GM12878 (cell line): Measurements from ENCODE around the gene THSD4. TPM values are rescaled to one million over a fixed set of nuclear protein-coding genes. Genes with fewer than 3 reads are reported as not detected.

ENCODE experiments used
- ATAC-seq: fragments of 200-7000 bp; cut with Tn5 transposase; 3 replicates; pipeline ENCODE4 v1.9.1; 2020; ENCODE audit warnings: mild to moderate bottlenecking, moderate library complexity
- BruUV-seq: library from RNA; stranded (reverse); fragments of 400-500 nt; replicated peaks from 2 replicates; lab custom pipeline; 2021; lab: Mats Ljungman, UMichigan
- CTCF ChIA-PET: fragments of 300-600 bp; sonication (Branson Sonifier 250); formaldehyde crosslinking; extraction: SDS; loops from one replicate; lab custom pipeline; 2021; ENCODE audit warnings: inconsistent platforms; lab: Yijun Ruan, JAX
- POLR2A ChIA-PET: fragments of 350-600 bp; formaldehyde crosslinking; extraction: SDS; loops from one replicate; lab custom pipeline; 2021; ENCODE audit warnings: inconsistent platforms; lab: Charles Lee
- RAD21 ChIA-PET: fragments of 300-600 bp; sonication (Branson Sonifier 250); formaldehyde crosslinking; loops from one replicate; lab custom pipeline; 2023; ENCODE audit warnings: antibody characterized with exemption; ENCODE audit not compliant: unreplicated experiment; lab: Charles Lee
- SMC1A ChIA-PET: fragments of 300-600 bp; sonication (Branson Sonifier 250); formaldehyde crosslinking; loops from one replicate; lab custom pipeline; 2023; ENCODE audit not compliant: unreplicated experiment, uncharacterized antibody; lab: Charles Lee
- DNase-seq: peaks from one replicate; pipeline ENCODE4 v3.0.0-alpha.2; 2011; ENCODE audit warnings: low read depth, low spot score
- FAIRE-seq: peaks from 3 replicates; lab custom pipeline; 2011; peaks lifted over from hg19 to GRCh38; lab: Jason Lieb, UNC
- H2AFZ ChIP-seq: 2 replicates; pipeline ENCODE4 v1.6.0; 2011; ENCODE audit warnings: low read depth, low read length, control low read depth; ENCODE audit not compliant: control insufficient read depth
- H3K27ac ChIP-seq: 2 replicates; pipeline ENCODE4 v1.5.1; 2011; ENCODE audit warnings: control low read depth; ENCODE audit not compliant: control insufficient read depth, insufficient read depth
- H3K27me3 ChIP-seq, 2 experiments: replicated peaks in 1 of 2; 2 replicates each; pipeline versions ENCODE4 v1.6.0 to v1.6.1; 2011; ENCODE audit warnings: low read length in 1 of 2; ENCODE audit not compliant: control insufficient read depth in 2 of 2, insufficient read depth in 2 of 2
- H3K36me3 ChIP-seq, 2 experiments: 2 replicates each; pipeline ENCODE4 v1.5.1; 2011; ENCODE audit warnings: low read length in 1 of 2; ENCODE audit not compliant: control insufficient read depth in 2 of 2, insufficient read depth in 2 of 2
- H3K4me1 ChIP-seq: 2 replicates; pipeline ENCODE4 v1.6.1; 2011; ENCODE audit warnings: mild to moderate bottlenecking, low read length, moderate library complexity, mixed read lengths; ENCODE audit not compliant: control insufficient read depth, insufficient read depth
- H3K4me2 ChIP-seq: 2 replicates; pipeline ENCODE4 v1.6.0; 2011; ENCODE audit warnings: control low read depth; ENCODE audit not compliant: control insufficient read depth, insufficient read depth
- H3K4me3 ChIP-seq: fragments of 200-600 bp; sonication (generic); 2 replicates; pipeline ENCODE4 v1.5.1; 2016
- H3K79me2 ChIP-seq: 2 replicates; pipeline ENCODE4 v1.6.0; 2011; ENCODE audit warnings: low read length; ENCODE audit not compliant: control insufficient read depth, insufficient read depth
- H3K9ac ChIP-seq: 2 replicates; pipeline ENCODE4 v1.8.0; 2011; ENCODE audit warnings: low read length, control low read depth, mixed read lengths; ENCODE audit not compliant: control insufficient read depth, insufficient read depth
- H3K9me3 ChIP-seq: replicated peaks from 3 replicates; pipeline ENCODE4 v1.5.1; 2011; ENCODE audit warnings: mild to moderate bottlenecking, low read length; ENCODE audit not compliant: control insufficient read depth, insufficient read depth
- H4K20me1 ChIP-seq: 2 replicates; pipeline ENCODE4 v1.6.0; 2011; ENCODE audit not compliant: control insufficient read depth, insufficient read depth
- RAD21 ChIP-seq: IDR thresholded peaks from 2 replicates; pipeline ENCODE4 v1.6.1; 2011; ENCODE audit warnings: mild to moderate bottlenecking, low read depth, low read length, moderate library complexity; ENCODE audit not compliant: insufficient read depth
- SMC3 ChIP-seq: IDR thresholded peaks from 2 replicates; pipeline ENCODE4 v1.6.1; 2011; ENCODE audit warnings: low read length, improper control_type of control experiment, borderline replicate concordance
- ZNF24 ChIP-seq: fragments of 450-650 bp; IDR thresholded peaks from 2 replicates; pipeline ENCODE4 v1.6.1; 2017; ENCODE audit warnings: antibody characterized with exemption, mild to moderate bottlenecking
- WGBS: methylation state at CpG from one replicate; pipeline ENCODE4 v1.1.6; 2016; ENCODE audit warnings: low lambda C conversion rate; ENCODE audit not compliant: insufficient replicate concordance, insufficient coverage; ENCODE audit errors: missing lambda C conversion rate; 5-methylcytosine and 5-hydroxymethylcytosine counted together
- in situ Hi-C: fragments of 300-500 bp; cut with MboI; formaldehyde crosslinking; loops from 9 replicates; pipeline ENCODE4 v1.14.3; 2018; ENCODE audit warnings: mixed read lengths
- intact Hi-C: fragments of 100-400 bp; cut with micrococcal nuclease; formaldehyde crosslinking; loops from one replicate; pipeline ENCODE4 v1.14.2; 2022; ENCODE audit not compliant: unreplicated experiment
- polyA plus RNA-seq, 11 experiments: library from polyadenylated mRNA; depleted of rRNA in 4 of 11; unstranded in 6 of 11; stranded (reverse) in 5 of 11; fragments of >200 nt; fragmentation: Nextera tagmentation in 4 of 11; fragmentation: Illumina TruSeq in 1 of 11; extraction: Ambion mirVana in 4 of 11; extraction: Trizol in 1 of 11; gene quantifications; 1 replicate in 1 of 11; 2 replicates in 10 of 11; pipeline versions ENCODE4 v1.2.1 to v1.2.3, GENCODE V29; 2011 to 2016; ENCODE audit warnings: inconsistent platforms in 2 of 11, missing spikeins in 2 of 11, low read depth in 1 of 11
- total RNA-seq, 4 experiments: library from RNA; depleted of rRNA in 3 of 4; stranded (reverse); fragments of >200 nt in 3 of 4; fragmentation: Illumina TruSeq in 1 of 4; extraction: Trizol in 1 of 4; gene quantifications; 2 replicates each; pipeline versions ENCODE4 v1.2.1 to v1.2.3, GENCODE V29; 2013 to 2021
- TF ChIP-seq, protein P1 (sequence below), 3 experiments: IDR thresholded peaks in 2 of 3; conservative IDR thresholded peaks in 1 of 3; 2 replicates each; pipeline ENCODE4 v1.5.1; 2011; ENCODE audit warnings: low read depth in 3 of 3, low read length in 3 of 3, mild to moderate bottlenecking in 3 of 3, control low read depth in 2 of 3, moderate library complexity in 2 of 3, inconsistent platforms in 1 of 3, mixed read lengths in 1 of 3; ENCODE audit not compliant: control insufficient read depth in 2 of 3, insufficient read depth in 1 of 3; ENCODE audit errors: extremely low read depth in 1 of 3

Gene THSD4
- total and polyA plus RNA-seq, 10 of the 15 experiments (the other 5 are each of a cell fraction or from before 2014, with no cell fraction given), result 0.04 to 0.13 (median 0.05) TPM; not detected in 7

GRCh38 chr15:71730277-71731144 is 615.2 kb downstream of the THSD4 start:
- 23% methylated on average over 15 of the region's 15 CpGs for WGBS
- no peak overlapping the region for H3K27ac ChIP-seq
- H4K20me1 ChIP-seq, result no peaks in the 10 kb centered on the region
- RAD21 ChIA-PET, result no interaction called here
- TF ChIP-seq SMC3, result peak; percentile 81
- TF ChIP-seq, protein P1, sequence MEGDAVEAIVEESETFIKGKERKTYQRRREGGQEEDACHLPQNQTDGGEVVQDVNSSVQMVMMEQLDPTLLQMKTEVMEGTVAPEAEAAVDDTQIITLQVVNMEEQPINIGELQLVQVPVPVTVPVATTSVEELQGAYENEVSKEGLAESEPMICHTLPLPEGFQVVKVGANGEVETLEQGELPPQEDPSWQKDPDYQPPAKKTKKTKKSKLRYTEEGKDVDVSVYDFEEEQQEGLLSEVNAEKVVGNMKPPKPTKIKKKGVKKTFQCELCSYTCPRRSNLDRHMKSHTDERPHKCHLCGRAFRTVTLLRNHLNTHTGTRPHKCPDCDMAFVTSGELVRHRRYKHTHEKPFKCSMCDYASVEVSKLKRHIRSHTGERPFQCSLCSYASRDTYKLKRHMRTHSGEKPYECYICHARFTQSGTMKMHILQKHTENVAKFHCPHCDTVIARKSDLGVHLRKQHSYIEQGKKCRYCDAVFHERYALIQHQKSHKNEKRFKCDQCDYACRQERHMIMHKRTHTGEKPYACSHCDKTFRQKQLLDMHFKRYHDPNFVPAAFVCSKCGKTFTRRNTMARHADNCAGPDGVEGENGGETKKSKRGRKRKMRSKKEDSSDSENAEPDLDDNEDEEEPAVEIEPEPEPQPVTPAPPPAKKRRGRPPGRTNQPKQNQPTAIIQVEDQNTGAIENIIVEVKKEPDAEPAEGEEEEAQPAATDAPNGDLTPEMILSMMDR (IDR thresholded peaks at IDR 0.05 in 2 of 3, conservative IDR thresholded peaks at IDR 0.05 in 1 of 3; ENCODE audit: control insufficient read depth in 2 of 3, extremely low read depth in 1 of 3, insufficient read depth in 1 of 3, low read depth in 3 of 3, low read length in 3 of 3), result peak; percentile 68 to 76 (median 75)
- TF ChIP-seq RAD21, result peak; percentile 75
- no peak for TF ChIP-seq ZNF24
- no peak overlapping the region for H3K4me2 ChIP-seq
- SMC1A ChIA-PET, result no interaction called here
- H3K27me3 ChIP-seq, result 0 out of 4 replicates have a peak, but pooled peaks cover 0 to 2% of the 10 kb centered on the region in 2 experiments
- peak; percentile 98 for FAIRE-seq
- no peak for DNase-seq
- in situ Hi-C loops, result no loop called here
- no peak overlapping the region for H3K4me3 ChIP-seq
- H3K4me1 ChIP-seq, result no peaks in the 10 kb centered on the region
- no TSS peak for BruUV-seq
- POLR2A ChIA-PET, result no interaction called here
- peak; percentile 94 for ATAC-seq
- H2AFZ ChIP-seq, result no peak overlapping the region
- H3K79me2 ChIP-seq, result no peaks in the 10 kb centered on the region
- intact Hi-C loops, result loop anchor here (1.0 kb wide), 2 partner anchors 155 to 282 kb away; no protein-coding TSS in a partner anchor
- no peak overlapping the region for H3K9ac ChIP-seq
- no peaks in the 10 kb centered on the region for H3K9me3 ChIP-seq
- H3K36me3 ChIP-seq, result no peaks in the 10 kb centered on the region
- CTCF ChIA-PET, result interaction anchor here (1.0 to 1.6 kb wide), 3 partner anchors 13 to 283 kb away, joined by 3 to 4 read pairs (median 3); no protein-coding TSS in a partner anchor
